ENCODE measurements around the gene USP34. TPM values are rescaled to one million over a fixed set of nuclear protein-coding genes. Genes with fewer than 3 reads are reported as not detected.
A peak's percentile ranks its signal among the peaks of the same experiment; 100 is the strongest.

Gene USP34
- total and polyA plus RNA-seq, 9 of the 15 experiments (the other 6 are each of a cell fraction or from before 2014, with no cell fraction given) = 19.8 to 108 (median 67.8) TPM

DNA sequence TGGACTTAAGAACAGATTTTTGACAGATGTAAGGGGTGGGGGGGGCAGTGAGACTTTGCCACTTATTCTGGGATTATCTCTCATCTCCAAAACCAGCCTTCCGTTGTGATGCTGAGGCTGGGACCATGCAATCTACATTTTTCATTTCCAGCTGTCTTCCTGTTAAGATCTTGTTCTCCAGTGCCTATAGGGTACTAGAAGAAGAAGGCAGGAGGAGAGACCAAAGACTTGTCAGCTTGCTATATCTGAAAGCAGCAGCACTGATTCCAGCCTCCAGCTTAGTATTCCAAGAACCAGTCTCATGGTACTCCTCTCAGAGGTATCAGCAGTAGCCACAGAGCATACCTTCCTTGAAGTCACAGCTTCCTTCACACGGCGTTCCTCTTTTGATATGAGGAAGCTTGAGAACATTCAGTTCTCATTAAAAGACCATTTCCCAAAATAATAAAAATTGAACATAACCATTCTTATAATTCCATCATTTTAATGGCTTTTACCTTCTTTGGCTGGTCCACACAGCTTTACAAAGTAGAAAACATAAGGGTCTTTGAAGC, 49.8 kb downstream of the USP34 start:
- in situ Hi-C loops (cut with MboI) (no loop called here), intact Hi-C loops (cut with micrococcal nuclease) (no loop called here)
- H3K4me2 ChIP-seq (ENCODE audit: insufficient read depth, low read length) = no peak overlapping the region; the same call in 1 of the 2 replicates
- no peak overlapping the region for H3K4me3 ChIP-seq
- H3K79me2 ChIP-seq (ENCODE audit: control insufficient read depth, insufficient read depth, low read length) = peaks cover 90% of the 10 kb centered on the region
- no peak overlapping the region for H2AFZ ChIP-seq (ENCODE audit: low read depth, low read length)
- peaks cover 37% of the 10 kb centered on the region; the same call in 2 of the 3 replicates for H3K36me3 ChIP-seq (ENCODE audit: control insufficient read depth, insufficient read depth, low read length)
- peak; percentile 39 for TF ChIP-seq CBFA2T3 (IDR thresholded peaks at IDR 0.05)
- no peak for TF ChIP-seq MCM7 (IDR thresholded peaks at IDR 0.05)
- TF ChIP-seq SPI1 (IDR thresholded peaks at IDR 0.05; ENCODE audit: borderline replicate concordance, low read depth, low read length) = peak; percentile 59; the same call in 1 of the 2 replicates
- TF ChIP-seq CCNT2 (IDR thresholded peaks at IDR 0.05; ENCODE audit: borderline replicate concordance, extremely low read depth, insufficient read length, low read depth, low read length) = no peak
- no peak for TF ChIP-seq ZNF431 (CRISPR knock-in tag; IDR thresholded peaks at IDR 0.05)
- TF ChIP-seq ZFP30 (CRISPR knock-in tag; IDR thresholded peaks at IDR 0.05; ENCODE audit: borderline replicate concordance) = no peak
- TF ChIP-seq ZNF274 (IDR thresholded peaks at IDR 0.05; ENCODE audit: borderline replicate concordance, low read depth, low read length) = no peak
- TF ChIP-seq, protein P1, sequence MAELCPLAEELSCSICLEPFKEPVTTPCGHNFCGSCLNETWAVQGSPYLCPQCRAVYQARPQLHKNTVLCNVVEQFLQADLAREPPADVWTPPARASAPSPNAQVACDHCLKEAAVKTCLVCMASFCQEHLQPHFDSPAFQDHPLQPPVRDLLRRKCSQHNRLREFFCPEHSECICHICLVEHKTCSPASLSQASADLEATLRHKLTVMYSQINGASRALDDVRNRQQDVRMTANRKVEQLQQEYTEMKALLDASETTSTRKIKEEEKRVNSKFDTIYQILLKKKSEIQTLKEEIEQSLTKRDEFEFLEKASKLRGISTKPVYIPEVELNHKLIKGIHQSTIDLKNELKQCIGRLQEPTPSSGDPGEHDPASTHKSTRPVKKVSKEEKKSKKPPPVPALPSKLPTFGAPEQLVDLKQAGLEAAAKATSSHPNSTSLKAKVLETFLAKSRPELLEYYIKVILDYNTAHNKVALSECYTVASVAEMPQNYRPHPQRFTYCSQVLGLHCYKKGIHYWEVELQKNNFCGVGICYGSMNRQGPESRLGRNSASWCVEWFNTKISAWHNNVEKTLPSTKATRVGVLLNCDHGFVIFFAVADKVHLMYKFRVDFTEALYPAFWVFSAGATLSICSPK (IDR thresholded peaks at IDR 0.05; ENCODE audit: borderline replicate concordance) = no peak
- 0 out of 2 replicates have a peak, but pooled peaks have one; percentile 15 for TF ChIP-seq CBFA2T2 (conservative IDR thresholded peaks at IDR 0.05)
- TF ChIP-seq CREB1 (IDR thresholded peaks at IDR 0.05) = no peak
- TF ChIP-seq CREB1 (CRISPR knock-in tag; IDR thresholded peaks at IDR 0.05) = no peak
- no peak for TF ChIP-seq ZNF696 (CRISPR knock-in tag; conservative IDR thresholded peaks at IDR 0.05)
- TF ChIP-seq, protein P2, sequence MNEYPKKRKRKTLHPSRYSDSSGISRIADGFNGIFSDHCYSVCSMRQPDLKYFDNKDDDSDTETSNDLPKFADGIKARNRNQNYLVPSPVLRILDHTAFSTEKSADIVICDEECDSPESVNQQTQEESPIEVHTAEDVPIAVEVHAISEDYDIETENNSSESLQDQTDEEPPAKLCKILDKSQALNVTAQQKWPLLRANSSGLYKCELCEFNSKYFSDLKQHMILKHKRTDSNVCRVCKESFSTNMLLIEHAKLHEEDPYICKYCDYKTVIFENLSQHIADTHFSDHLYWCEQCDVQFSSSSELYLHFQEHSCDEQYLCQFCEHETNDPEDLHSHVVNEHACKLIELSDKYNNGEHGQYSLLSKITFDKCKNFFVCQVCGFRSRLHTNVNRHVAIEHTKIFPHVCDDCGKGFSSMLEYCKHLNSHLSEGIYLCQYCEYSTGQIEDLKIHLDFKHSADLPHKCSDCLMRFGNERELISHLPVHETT (CRISPR knock-in tag; conservative IDR thresholded peaks at IDR 0.05 in 1 of 2, IDR thresholded peaks at IDR 0.05 in 1 of 2) = no peak
- peaks cover 29% of the 10 kb centered on the region for H4K20me1 ChIP-seq (replicated peaks; ENCODE audit: control insufficient read depth, insufficient read depth, low read length)
- FAIRE-seq = no peak
- CTCF ChIA-PET (ENCODE audit: low intra/inter-chr PET ratio) = no interaction called here
- no peak overlapping the region for H3K9ac ChIP-seq (ENCODE audit: insufficient read depth in 1 of 2, low read depth in 2 of 2, low read length in 2 of 2)
- POLR2A ChIA-PET = interaction anchor here (0.7 to 1.3 kb wide), 6 partner anchors 8 to 22 kb away, joined by 3 to 6 read pairs (median 4); no protein-coding TSS in a partner anchor
- ATAC-seq = peak; percentile 22
- H3K9me3 ChIP-seq (replicated peaks; ENCODE audit: control insufficient read depth, insufficient read depth, low read depth, low read length) = no peaks in the 10 kb centered on the region
- peaks cover 13 to 17% of the 10 kb centered on the region in 2 experiments; a peak in 4 of 5 replicates for H3K4me1 ChIP-seq (replicated peaks in 1 of 2; ENCODE audit: control insufficient read depth in 2 of 2, insufficient read depth in 2 of 2, low read length in 2 of 2)
- peaks cover 7% of the 10 kb centered on the region for H3K9me1 ChIP-seq (ENCODE audit: control insufficient read depth, insufficient read depth, low read length)
- peak in 1 of 4 experiments; percentile 40 for DNase-seq (ENCODE audit: extremely low read depth in 1 of 4, low spot score in 3 of 4)
- WGBS (ENCODE audit: insufficient coverage, low coverage, missing lambda C conversion rate) = 15% methylated on average over 3 of the region's 3 CpGs
- no TSS peak for BruUV-seq (replicated peaks)
- no peak overlapping the region for H3K27ac ChIP-seq (ENCODE audit: extremely low read depth, low read depth, low read length)
- H3K27me3 ChIP-seq (ENCODE audit: control insufficient read depth in 2 of 2, insufficient read depth in 2 of 2, low read length in 2 of 2) = no peaks in the 10 kb centered on the region

All from K562 (cell line).